Skeletal muscle cell (primary cell): Measurements from ENCODE around the gene OLFML2A.
A peak's percentile ranks its signal among the peaks of the same experiment; 100 is the strongest.

Experiments
- DNase-seq: peaks from one replicate; pipeline ENCODE4 v3.0.0-alpha.2; 2010; ENCODE audit warnings: low read depth
- H3K4me3 ChIP-seq: 2 replicates; pipeline ENCODE4 v1.5.1; 2011; ENCODE audit warnings: low read depth, mild to moderate bottlenecking, control low read depth, low read length, moderate library complexity

OLFML2A gene

GRCh38 chr9:124860582-124861341 lies 83.8 kb downstream of the OLFML2A start:
- H3K4me3 ChIP-seq = peak overlapping the region; percentile 94
- DNase-seq = no peak

- DNase-seq = peak; percentile 74
- H3K4me3 ChIP-seq = peak within 1 kb of the TSS; percentile 94
These were observed 84.7 kb downstream of the OLFML2A start, which contains the start of the genes ARPC5L and RPL35 for GRCh38 chr9:124861342-124862229. Gene ARPC5L, plus strand, starts transcription at chr9:124862130. Its CDS starts 7,161 bp downstream, at chr9:124869291. Gene RPL35, minus strand, starts transcription at chr9:124861957. Its CDS starts 45 bp downstream, at chr9:124861912.

- DNase-seq = no peak
- no peak overlapping the region for H3K4me3 ChIP-seq
These were observed 86.5 kb downstream of the OLFML2A start for GRCh38 chr9:124863371-124863871.
